Measurements from ENCODE around the gene EPHB6.

EPHB6 gene

GRCh38 chr7:142865766-142866165 lies 10.9 kb downstream of the EPHB6 start:
- no peak for DNase-seq

GRCh38 chr7:142866361-142867096 lies 11.7 kb downstream of the EPHB6 start:
- DNase-seq: no peak

- no peak for DNase-seq
Observed at GRCh38 chr7:142867097-142867378, 12.2 kb downstream of the EPHB6 start.

GRCh38 chr7:142867398-142868187 lies 12.7 kb downstream of the EPHB6 start:
- DNase-seq: no peak

GRCh38 chr7:142868188-142868985 lies 13.5 kb downstream of the EPHB6 start:
- DNase-seq: no peak

GRCh38 chr7:142868986-142869415 lies 14.1 kb downstream of the EPHB6 start:
- no peak for DNase-seq

- DNase-seq: no peak
Observed at GRCh38 chr7:142869434-142869833, 14.6 kb downstream of the EPHB6 start.

- DNase-seq: no peak
Observed at GRCh38 chr7:142870147-142870559, 15.3 kb downstream of the EPHB6 start.

- DNase-seq: no peak
Observed at GRCh38 chr7:142870566-142871259, 15.8 kb downstream of the EPHB6 start.

- DNase-seq: no peak
Observed at GRCh38 chr7:142871260-142872105, 16.6 kb downstream of the EPHB6 start.

GRCh38 chr7:142872106-142872675 lies 17.3 kb downstream of the EPHB6 start:
- DNase-seq: no peak

- no peak for DNase-seq
Observed at GRCh38 chr7:142873281-142873784, 18.5 kb downstream of the EPHB6 start.

GRCh38 chr7:142873871-142874270 lies 19.0 kb downstream of the EPHB6 start:
- no peak for DNase-seq

GRCh38 chr7:142874409-142874808 lies 19.5 kb downstream of the EPHB6 start:
- no peak for DNase-seq

GRCh38 chr7:142874837-142875236 lies 20.0 kb downstream of the EPHB6 start:
- no peak for DNase-seq

GRCh38 chr7:142875456-142875855 lies 20.6 kb downstream of the EPHB6 start:
- no peak for DNase-seq

GRCh38 chr7:142876236-142876960 lies 21.5 kb downstream of the EPHB6 start:
- DNase-seq: no peak

- DNase-seq: no peak
Observed at GRCh38 chr7:142876991-142877910, 22.4 kb downstream of the EPHB6 start.

GRCh38 chr7:142878315-142878714 lies 23.4 kb downstream of the EPHB6 start:
- no peak for DNase-seq

GRCh38 chr7:142879060-142879459 lies 24.2 kb downstream of the EPHB6 start:
- no peak for DNase-seq

Measured in NCI-H2081 treated with DMSO at 0.1 percent for 48 hours (cell line).